ENCODE measurements around the gene IL26. TPM values are rescaled to one million over a fixed set of nuclear protein-coding genes. Genes with fewer than 3 reads are reported as not detected.

IL26 gene
- total RNA-seq, 6 experiments from 2014 or later, result not detected

DNA sequence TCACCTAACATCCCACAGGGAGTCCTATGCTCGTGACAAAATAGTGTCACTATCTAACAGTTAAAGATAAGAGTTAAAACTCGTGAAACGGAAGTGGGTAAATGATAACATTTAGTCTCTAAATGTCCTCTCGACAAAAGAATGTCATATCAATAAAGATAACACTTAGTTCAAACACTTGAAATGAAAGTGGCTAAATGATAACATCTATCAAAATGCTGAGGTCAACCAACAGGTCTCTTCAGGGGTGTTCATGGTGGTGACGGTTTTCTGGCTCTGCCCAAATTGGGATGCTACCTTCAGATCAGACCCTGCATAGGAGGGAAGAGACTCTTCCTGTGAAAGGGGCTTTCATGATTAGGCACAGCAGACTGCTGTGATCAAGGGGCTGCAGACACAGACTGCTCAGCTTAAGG is 22.1 kb downstream of the IL26 start:
- Mint-ChIP-seq H3K4me1 (ENCODE audit: low read depth) (peaks cover 13% of the 10 kb centered on the region), H3K36me3 (ENCODE audit: low read depth) (no peaks in the 10 kb centered on the region), H3K27me3 (ENCODE audit: insufficient read depth) (peaks cover 37% of the 10 kb centered on the region), H3K9me3 (no peaks in the 10 kb centered on the region), H3K4me3 (no peak overlapping the region), H3K27ac (no peak overlapping the region)
- TF ChIP-seq, protein P1, sequence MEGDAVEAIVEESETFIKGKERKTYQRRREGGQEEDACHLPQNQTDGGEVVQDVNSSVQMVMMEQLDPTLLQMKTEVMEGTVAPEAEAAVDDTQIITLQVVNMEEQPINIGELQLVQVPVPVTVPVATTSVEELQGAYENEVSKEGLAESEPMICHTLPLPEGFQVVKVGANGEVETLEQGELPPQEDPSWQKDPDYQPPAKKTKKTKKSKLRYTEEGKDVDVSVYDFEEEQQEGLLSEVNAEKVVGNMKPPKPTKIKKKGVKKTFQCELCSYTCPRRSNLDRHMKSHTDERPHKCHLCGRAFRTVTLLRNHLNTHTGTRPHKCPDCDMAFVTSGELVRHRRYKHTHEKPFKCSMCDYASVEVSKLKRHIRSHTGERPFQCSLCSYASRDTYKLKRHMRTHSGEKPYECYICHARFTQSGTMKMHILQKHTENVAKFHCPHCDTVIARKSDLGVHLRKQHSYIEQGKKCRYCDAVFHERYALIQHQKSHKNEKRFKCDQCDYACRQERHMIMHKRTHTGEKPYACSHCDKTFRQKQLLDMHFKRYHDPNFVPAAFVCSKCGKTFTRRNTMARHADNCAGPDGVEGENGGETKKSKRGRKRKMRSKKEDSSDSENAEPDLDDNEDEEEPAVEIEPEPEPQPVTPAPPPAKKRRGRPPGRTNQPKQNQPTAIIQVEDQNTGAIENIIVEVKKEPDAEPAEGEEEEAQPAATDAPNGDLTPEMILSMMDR (IDR thresholded peaks at IDR 0.05), result no peak
- no peak for DNase-seq

DNA sequence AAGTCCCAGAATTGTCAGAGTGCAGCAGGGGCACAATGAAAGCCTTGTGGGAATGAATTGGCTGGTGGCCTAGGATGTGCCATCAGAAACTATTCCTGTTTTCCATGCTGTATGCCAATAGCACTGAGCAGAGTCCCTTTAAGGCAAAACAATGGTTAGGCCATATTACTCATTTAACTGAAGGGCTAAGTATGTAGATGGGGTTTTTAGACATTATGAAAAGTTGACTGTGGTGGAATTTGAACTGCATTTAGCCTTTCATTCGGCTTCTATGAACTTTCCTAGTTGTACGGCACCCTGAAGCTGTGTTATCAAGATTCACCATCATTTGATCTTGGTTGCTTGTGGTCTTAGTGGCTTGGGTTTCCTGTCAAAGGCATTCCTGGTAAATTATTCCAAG is 24.8 kb downstream of the IL26 start:
- Mint-ChIP-seq H3K27me3 (ENCODE audit: insufficient read depth) (peaks cover 32% of the 10 kb centered on the region), H3K9me3 (no peaks in the 10 kb centered on the region), H3K27ac (no peak overlapping the region), H3K36me3 (ENCODE audit: low read depth) (no peaks in the 10 kb centered on the region), H3K4me3 (no peak overlapping the region), H3K4me1 (ENCODE audit: low read depth) (peaks cover 13% of the 10 kb centered on the region)
- DNase-seq, result peak; percentile 46
- TF ChIP-seq, protein P1 (IDR thresholded peaks at IDR 0.05), result no peak

DNA sequence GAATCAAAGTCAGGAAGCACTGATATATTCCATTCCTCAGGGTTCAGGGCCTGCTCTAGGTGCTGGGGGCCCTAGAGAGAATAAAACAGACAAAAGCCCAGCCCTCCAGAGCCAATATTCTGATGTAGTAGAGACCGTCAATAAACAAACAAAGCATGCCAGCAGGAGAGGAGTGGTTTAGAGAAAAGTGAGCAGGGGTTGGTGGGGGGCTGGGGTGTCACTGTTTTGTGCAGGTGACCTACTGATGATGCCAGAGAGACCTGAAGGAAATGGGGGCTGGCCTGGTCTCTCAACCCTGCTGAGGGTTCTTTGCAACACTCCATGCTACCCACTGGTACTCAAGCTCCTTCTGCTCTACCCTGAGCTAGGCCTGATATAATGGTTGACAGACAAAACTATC is 26.5 kb downstream of the IL26 start:
- TF ChIP-seq, protein P1 (IDR thresholded peaks at IDR 0.05), result no peak
- Mint-ChIP-seq H3K9me3 (no peaks in the 10 kb centered on the region), H3K27ac (no peak overlapping the region), H3K4me3 (no peak overlapping the region), H3K4me1 (ENCODE audit: low read depth) (peaks cover 13% of the 10 kb centered on the region), H3K27me3 (ENCODE audit: insufficient read depth) (peaks cover 25% of the 10 kb centered on the region), H3K36me3 (ENCODE audit: low read depth) (no peaks in the 10 kb centered on the region)
- no peak for DNase-seq

DNA sequence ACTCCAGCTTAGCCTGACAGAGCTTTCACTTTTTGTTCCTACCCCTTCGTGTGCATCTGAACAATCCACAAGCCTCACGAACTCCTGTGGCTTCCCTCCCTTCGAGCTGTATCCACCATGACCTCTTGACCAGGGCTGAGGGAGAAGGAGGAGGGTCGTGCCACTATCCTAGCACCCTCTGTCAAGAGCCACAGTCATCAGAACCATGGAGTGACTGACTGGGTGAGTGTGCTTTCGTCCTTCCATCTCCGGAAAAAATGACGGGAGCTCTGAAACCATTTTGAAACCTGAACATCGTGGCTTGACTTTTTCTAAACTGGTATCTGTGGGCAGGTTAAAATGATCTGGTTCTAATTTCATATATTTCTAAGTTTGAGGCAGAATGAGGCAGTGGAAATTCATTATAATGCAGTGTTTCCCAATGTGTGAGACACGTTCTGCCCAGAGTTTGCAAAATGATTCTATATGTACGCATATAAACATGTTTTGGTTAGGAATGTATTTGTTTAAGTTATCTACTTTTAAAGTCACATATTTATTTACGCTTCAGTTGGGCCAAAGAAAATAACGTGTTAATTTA is 27.0 kb downstream of the IL26 start:
- no peak overlapping the region; the same call in 1 of the 2 replicates for H3K4me3 Mint-ChIP-seq
- no peak overlapping the region for H3K27ac Mint-ChIP-seq
- peaks cover 23% of the 10 kb centered on the region for H3K27me3 Mint-ChIP-seq (ENCODE audit: insufficient read depth)
- peaks cover 13% of the 10 kb centered on the region for H3K4me1 Mint-ChIP-seq (ENCODE audit: low read depth)
- H3K9me3 Mint-ChIP-seq, result no peaks in the 10 kb centered on the region
- H3K36me3 Mint-ChIP-seq (ENCODE audit: low read depth), result no peaks in the 10 kb centered on the region
- DNase-seq, result no peak
- TF ChIP-seq, protein P1 (IDR thresholded peaks at IDR 0.05), result no peak

DNA sequence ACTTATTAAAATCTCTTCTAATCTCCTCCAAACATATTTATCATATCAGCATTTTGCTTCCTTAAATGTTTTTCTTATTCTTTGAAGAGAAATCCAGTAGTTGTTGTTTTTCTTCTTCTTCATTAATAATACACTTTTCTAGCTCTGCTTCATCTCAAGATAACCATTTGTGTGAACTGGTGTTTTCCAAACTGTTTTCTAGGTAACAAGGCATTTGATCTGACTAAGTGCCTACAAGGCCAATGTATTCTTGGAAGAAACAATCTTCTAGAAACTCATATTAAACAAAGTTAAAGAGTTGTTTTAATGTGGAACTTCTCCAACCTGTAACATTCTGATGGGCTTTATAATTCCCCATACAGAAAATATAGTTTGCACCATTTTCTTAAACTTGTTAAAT is 35.3 kb downstream of the IL26 start:
- no peak for DNase-seq
- H3K27me3 Mint-ChIP-seq (ENCODE audit: insufficient read depth), result peaks cover 14% of the 10 kb centered on the region
- no peaks in the 10 kb centered on the region for H3K4me1 Mint-ChIP-seq (ENCODE audit: low read depth)
- H3K4me3 Mint-ChIP-seq, result no peak overlapping the region
- no peak overlapping the region for H3K27ac Mint-ChIP-seq
- H3K9me3 Mint-ChIP-seq, result no peaks in the 10 kb centered on the region
- no peaks in the 10 kb centered on the region for H3K36me3 Mint-ChIP-seq (ENCODE audit: low read depth)
- TF ChIP-seq, protein P1 (IDR thresholded peaks at IDR 0.05), result no peak
